Measurements from ENCODE around the gene FCN1. TPM values are rescaled to one million over a fixed set of nuclear protein-coding genes. Genes with fewer than 3 reads are reported as not detected.

Gene FCN1
- total and polyA plus RNA-seq, 2 of the 8 experiments (the other 6 are each of a cell fraction or from before 2014, with no cell fraction given), result not detected

DNA sequence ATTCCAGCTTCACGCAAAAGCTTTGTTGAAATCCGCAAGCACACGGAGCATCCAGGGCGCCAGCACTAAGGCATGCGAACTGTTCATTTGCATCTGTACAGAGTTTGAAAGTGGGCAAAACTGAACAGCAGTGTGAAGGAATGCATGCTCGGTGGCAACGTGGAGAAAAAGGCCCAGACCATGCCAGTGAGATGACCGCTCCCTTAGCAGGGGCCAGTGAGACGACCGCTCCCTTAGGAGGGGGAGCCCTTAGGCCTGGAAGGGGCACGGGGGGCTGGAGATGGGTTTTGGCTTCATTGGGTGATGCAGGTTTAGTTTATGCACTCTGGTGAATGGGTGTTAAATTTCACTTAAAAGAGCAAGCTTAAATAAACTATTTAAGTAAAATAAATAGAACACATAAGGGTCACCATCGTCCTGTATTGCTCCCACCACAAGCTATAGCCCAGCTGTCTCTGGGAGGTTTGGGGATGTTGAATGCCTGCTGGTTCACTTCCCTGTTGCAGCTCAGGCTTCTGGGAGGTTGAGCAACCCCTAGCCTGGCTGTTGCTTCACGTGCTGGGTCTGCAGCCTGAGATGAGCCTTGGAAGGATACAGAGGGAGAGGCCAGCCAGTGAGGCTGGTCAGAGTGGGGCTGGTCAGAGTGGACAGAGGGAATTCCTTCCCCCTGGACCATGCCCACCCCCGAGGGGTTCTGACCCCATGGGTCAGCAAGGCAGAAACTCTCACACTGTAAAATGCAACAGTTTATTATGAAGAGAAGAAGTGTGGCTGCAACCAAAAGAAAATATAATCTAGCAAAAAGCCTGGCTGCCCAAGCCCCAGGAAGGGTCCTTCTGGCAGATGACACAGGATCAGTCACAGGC, 4.6 kb upstream of the FCN1 start:
- H3K4me2 ChIP-seq (ENCODE audit: insufficient read depth in 1 of 2, low read depth in 2 of 2, low read length in 2 of 2), result no peak overlapping the region
- H2BK12ac ChIP-seq (ENCODE audit: low read depth, low read length), result no peak overlapping the region
- DNase-seq (ENCODE audit: low read depth in 1 of 2, low spot score in 2 of 2) (no peak), FAIRE-seq (no peak)
- H2BK5ac ChIP-seq (ENCODE audit: low read depth, low read length), result no peak overlapping the region
- no peaks in the 10 kb centered on the region for H3K36me3 ChIP-seq (ENCODE audit: control insufficient read depth in 2 of 4, insufficient read depth in 4 of 4, low read length in 3 of 4)
- no peak overlapping the region for H3K27ac ChIP-seq (ENCODE audit: low read depth, low read length)
- no peak overlapping the region for H2AK5ac ChIP-seq (ENCODE audit: low read depth, low read length)
- H3K9ac ChIP-seq (replicated peaks in 1 of 4; ENCODE audit: extremely low read depth in 1 of 4, low read depth in 3 of 4, low read length in 3 of 4), result no peak overlapping the region
- no peaks in the 10 kb centered on the region for H3K79me2 ChIP-seq (ENCODE audit: control insufficient read depth in 1 of 2, insufficient read depth in 2 of 2, low read length in 2 of 2)
- H3K9me3 ChIP-seq (ENCODE audit: insufficient read depth in 2 of 2, low read depth in 1 of 2, low read length in 1 of 2), result no peaks in the 10 kb centered on the region; a peak in 1 of 4 replicates
- H3K4me1 ChIP-seq (replicated peaks in 1 of 4; ENCODE audit: control insufficient read depth in 3 of 4, insufficient read depth in 4 of 4, low read length in 3 of 4), result no peaks in the 10 kb centered on the region
- H4K5ac ChIP-seq (ENCODE audit: insufficient read length, low read depth, low read length), result no peak overlapping the region
- no peaks in the 10 kb centered on the region for H3K23me2 ChIP-seq (ENCODE audit: low read depth, low read length)
- H3K56ac ChIP-seq (replicated peaks; ENCODE audit: insufficient read length, low read depth, low read length), result no peak overlapping the region
- H2BK120ac ChIP-seq (replicated peaks; ENCODE audit: low read depth, low read length), result no peak overlapping the region
- H2AFZ ChIP-seq (ENCODE audit: low read length), result no peak overlapping the region
- no peak overlapping the region for H4K91ac ChIP-seq (replicated peaks; ENCODE audit: insufficient read length, low read length)
- CTCF ChIA-PET (ENCODE audit: partially characterized antibody), result no interaction called here
- H4K8ac ChIP-seq (ENCODE audit: extremely low read depth, insufficient read depth, low read length), result no peak overlapping the region
- POLR2A ChIA-PET (ENCODE audit: partially characterized antibody), result no interaction called here
- H3K23ac ChIP-seq (ENCODE audit: insufficient read length), result no peak overlapping the region
- no peak overlapping the region for H3K18ac ChIP-seq (ENCODE audit: extremely low read depth, low read length)
- no peaks in the 10 kb centered on the region for H3K79me1 ChIP-seq (ENCODE audit: low read depth, low read length)
- no peak overlapping the region for H3K4ac ChIP-seq (replicated peaks; ENCODE audit: insufficient read length, low read depth, low read length)
- WGBS, 2 experiments (ENCODE audit: extremely low coverage in 1 of 2, insufficient coverage in 1 of 2, insufficient read length in 1 of 2, insufficient replicate concordance in 2 of 2, low coverage in 1 of 2, low lambda C conversion rate in 2 of 2, missing lambda C conversion rate in 1 of 2), result 92% methylated on average over 11 of the region's 14 CpGs; no CpG with 5 or more reads in 1 of the 2 experiments
- no peak overlapping the region for H3K4me3 ChIP-seq (ENCODE audit: extremely low read depth in 1 of 4, insufficient read depth in 2 of 4, low read depth in 3 of 4, low read length in 4 of 4)
- no peak overlapping the region for H2BK15ac ChIP-seq (ENCODE audit: low read length)
- TF ChIP-seq RBBP5 (IDR thresholded peaks at IDR 0.05; ENCODE audit: borderline replicate concordance, low read depth, low read length) (no peak), RAD21 (IDR thresholded peaks at IDR 0.05 in 1 of 2, conservative IDR thresholded peaks at IDR 0.05 in 1 of 2; ENCODE audit: low read depth in 2 of 2, low read length in 2 of 2) (no peak), SP2 (IDR thresholded peaks at IDR 0.05; ENCODE audit: low read length) (no peak), CTBP2 (IDR thresholded peaks at IDR 0.05; ENCODE audit: borderline replicate concordance, insufficient read depth, insufficient read length, low read length) (no peak), TAF1 (IDR thresholded peaks at IDR 0.05; ENCODE audit: low read depth, low read length) (no peak), SP4 (IDR thresholded peaks at IDR 0.05; ENCODE audit: low read length) (no peak)
- no peak overlapping the region for H2BK20ac ChIP-seq (ENCODE audit: low read length)
- no peak overlapping the region for H3K14ac ChIP-seq (ENCODE audit: insufficient read length)
- H4K20me1 ChIP-seq (replicated peaks in 1 of 2; ENCODE audit: control insufficient read depth in 1 of 2, insufficient read depth in 2 of 2, low read length in 2 of 2), result no peaks in the 10 kb centered on the region
- H3K27me3 ChIP-seq (replicated peaks in 1 of 4; ENCODE audit: control insufficient read depth in 3 of 4, extremely low read depth in 1 of 4, insufficient read depth in 3 of 4, low read length in 3 of 4), result no peaks in the 10 kb centered on the region

Data from H1 (cell line).